RWPE2 (cell line): ENCODE data around the gene RIT1.
A peak's percentile ranks its signal among the peaks of the same experiment; 100 is the strongest.

ENCODE experiments used
- ATAC-seq: fragments of 200-7000 bp; cut with Tn5 transposase; 3 replicates; pipeline ENCODE4 v1.9.1; 2021; ENCODE audit warnings: low read depth
- DNase-seq: peaks from one replicate; pipeline ENCODE4 v3.0.0-alpha.2; 2020; ENCODE audit warnings: low spot score
- H3K27ac ChIP-seq: fragments of 450-650 bp; 2 replicates; pipeline ENCODE4 v1.5.1; 2017; ENCODE audit warnings: mild to moderate bottlenecking; ENCODE audit not compliant: poor library complexity, severe bottlenecking
- H3K27me3 ChIP-seq: fragments of 250-450 bp; sonication (Bioruptor Pico); 2 replicates; pipeline ENCODE4 v1.5.1; 2021; ENCODE audit warnings: mild to moderate bottlenecking, moderate library complexity; ENCODE audit not compliant: insufficient read depth, poor library complexity, severe bottlenecking
- H3K36me3 ChIP-seq: fragments of 250-450 bp; sonication (Bioruptor Pico); 2 replicates; pipeline ENCODE4 v1.5.1; 2020; ENCODE audit warnings: low read depth, mild to moderate bottlenecking, moderate library complexity
- H3K4me1 ChIP-seq: fragments of 250-450 bp; sonication (Bioruptor Pico); 2 replicates; pipeline ENCODE4 v1.5.1; 2021; ENCODE audit warnings: mild to moderate bottlenecking, moderate library complexity; ENCODE audit not compliant: insufficient read depth, poor library complexity, severe bottlenecking
- H3K4me3 ChIP-seq: fragments of 250-450 bp; sonication (Bioruptor Pico); 2 replicates; pipeline ENCODE4 v1.5.1; 2021; ENCODE audit warnings: mild to moderate bottlenecking, moderate library complexity; ENCODE audit not compliant: severe bottlenecking
- H3K9me3 ChIP-seq: fragments of 250-450 bp; sonication (Bioruptor Pico); 2 replicates; pipeline ENCODE4 v1.5.1; 2021; ENCODE audit warnings: mild to moderate bottlenecking, moderate library complexity; ENCODE audit not compliant: severe bottlenecking
- TF ChIP-seq, protein P1 (sequence below): fragments of 450-650 bp; IDR thresholded peaks from one replicate; pipeline ENCODE4 v1.5.1; 2017; ENCODE audit warnings: mild to moderate bottlenecking, moderate library complexity; ENCODE audit not compliant: poor library complexity, severe bottlenecking

Gene RIT1

GRCh38 chr1:155860970-155861510 lies 50.1 kb downstream of the RIT1 start:
- Histone ChIP-seq H3K9me3 (no peaks in the 10 kb centered on the region), H3K4me1 (peaks cover 2% of the 10 kb centered on the region), H3K36me3 (no peaks in the 10 kb centered on the region), H3K4me3 (no peak overlapping the region), H3K27ac (no peak overlapping the region), H3K27me3 (no peaks in the 10 kb centered on the region)
- ATAC-seq (no peak), DNase-seq (no peak)
- TF ChIP-seq, protein P1, sequence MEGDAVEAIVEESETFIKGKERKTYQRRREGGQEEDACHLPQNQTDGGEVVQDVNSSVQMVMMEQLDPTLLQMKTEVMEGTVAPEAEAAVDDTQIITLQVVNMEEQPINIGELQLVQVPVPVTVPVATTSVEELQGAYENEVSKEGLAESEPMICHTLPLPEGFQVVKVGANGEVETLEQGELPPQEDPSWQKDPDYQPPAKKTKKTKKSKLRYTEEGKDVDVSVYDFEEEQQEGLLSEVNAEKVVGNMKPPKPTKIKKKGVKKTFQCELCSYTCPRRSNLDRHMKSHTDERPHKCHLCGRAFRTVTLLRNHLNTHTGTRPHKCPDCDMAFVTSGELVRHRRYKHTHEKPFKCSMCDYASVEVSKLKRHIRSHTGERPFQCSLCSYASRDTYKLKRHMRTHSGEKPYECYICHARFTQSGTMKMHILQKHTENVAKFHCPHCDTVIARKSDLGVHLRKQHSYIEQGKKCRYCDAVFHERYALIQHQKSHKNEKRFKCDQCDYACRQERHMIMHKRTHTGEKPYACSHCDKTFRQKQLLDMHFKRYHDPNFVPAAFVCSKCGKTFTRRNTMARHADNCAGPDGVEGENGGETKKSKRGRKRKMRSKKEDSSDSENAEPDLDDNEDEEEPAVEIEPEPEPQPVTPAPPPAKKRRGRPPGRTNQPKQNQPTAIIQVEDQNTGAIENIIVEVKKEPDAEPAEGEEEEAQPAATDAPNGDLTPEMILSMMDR: no peak

GRCh38 chr1:155859881-155860871 lies 51.0 kb downstream of the RIT1 start:
- ATAC-seq: no peak
- no peak for DNase-seq
- no peak overlapping the region for H3K27ac ChIP-seq
- no peaks in the 10 kb centered on the region for H3K27me3 ChIP-seq
- no peaks in the 10 kb centered on the region for H3K9me3 ChIP-seq
- peaks cover 2% of the 10 kb centered on the region for H3K4me1 ChIP-seq
- peaks cover 4% of the 10 kb centered on the region; the same call in 1 of the 2 replicates for H3K36me3 ChIP-seq
- TF ChIP-seq, protein P1: no peak
- H3K4me3 ChIP-seq: no peak overlapping the region

GRCh38 chr1:155859234-155859829 lies 51.8 kb downstream of the RIT1 start, which contains the start of gene SYT11:
TSS of gene SYT11 (plus strand) at chr1:155859567. CDS start at chr1:155859762, 195 bp downstream.
- ATAC-seq (peak; percentile 76), DNase-seq (peak; percentile 91)
- peaks cover 13% of the 10 kb centered on the region for H3K36me3 ChIP-seq
- TF ChIP-seq, protein P1: no peak
- peak within 1 kb of the TSS; percentile 63 for H3K27ac ChIP-seq
- H3K4me1 ChIP-seq: peaks cover 2% of the 10 kb centered on the region
- H3K4me3 ChIP-seq: peak within 1 kb of the TSS; percentile 36
- no peaks in the 10 kb centered on the region for H3K27me3 ChIP-seq
- no peaks in the 10 kb centered on the region for H3K9me3 ChIP-seq

DNA sequence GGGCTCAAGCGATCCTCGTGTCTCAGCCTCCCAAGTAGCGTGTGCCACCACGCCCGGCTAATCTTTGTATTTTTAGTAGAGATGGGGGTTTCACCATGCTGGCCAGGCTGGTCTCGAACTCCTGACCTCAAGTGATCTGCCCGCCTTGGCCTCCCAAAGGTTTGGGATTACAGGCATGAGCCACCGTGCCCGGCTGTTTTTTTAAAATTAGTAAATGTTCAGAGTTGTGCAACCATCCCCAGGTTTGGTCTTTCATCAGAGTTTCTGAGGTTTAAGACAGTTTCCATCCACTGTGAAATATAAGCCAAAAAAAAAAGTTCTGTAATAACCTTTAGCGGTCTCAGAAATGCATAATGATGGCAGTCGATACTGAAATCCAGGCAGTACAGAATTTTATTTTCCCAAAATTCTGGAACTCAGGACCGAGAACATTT lies 52.3 kb downstream of the RIT1 start:
- H3K36me3 ChIP-seq: peaks cover 18% of the 10 kb centered on the region
- H3K27ac ChIP-seq: peak overlapping the region; percentile 63
- H3K27me3 ChIP-seq: no peaks in the 10 kb centered on the region
- no peaks in the 10 kb centered on the region for H3K9me3 ChIP-seq
- TF ChIP-seq, protein P1: no peak
- no peak for DNase-seq
- ATAC-seq: peak; percentile 4; the same call in 1 of the 3 replicates
- peak overlapping the region; percentile 36 for H3K4me3 ChIP-seq
- peaks cover 2% of the 10 kb centered on the region for H3K4me1 ChIP-seq
